Nucleus accumbens (tissue), 56 donors: Measurements from ENCODE around the gene TIMM21.

ENCODE experiments used
- DNase-seq, 56 donors: peaks; one replicate each; lab custom pipeline; 2025; lab: John Stamatoyannopoulos, UW

TIMM21 gene, protein sequence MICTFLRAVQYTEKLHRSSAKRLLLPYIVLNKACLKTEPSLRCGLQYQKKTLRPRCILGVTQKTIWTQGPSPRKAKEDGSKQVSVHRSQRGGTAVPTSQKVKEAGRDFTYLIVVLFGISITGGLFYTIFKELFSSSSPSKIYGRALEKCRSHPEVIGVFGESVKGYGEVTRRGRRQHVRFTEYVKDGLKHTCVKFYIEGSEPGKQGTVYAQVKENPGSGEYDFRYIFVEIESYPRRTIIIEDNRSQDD

DNA sequence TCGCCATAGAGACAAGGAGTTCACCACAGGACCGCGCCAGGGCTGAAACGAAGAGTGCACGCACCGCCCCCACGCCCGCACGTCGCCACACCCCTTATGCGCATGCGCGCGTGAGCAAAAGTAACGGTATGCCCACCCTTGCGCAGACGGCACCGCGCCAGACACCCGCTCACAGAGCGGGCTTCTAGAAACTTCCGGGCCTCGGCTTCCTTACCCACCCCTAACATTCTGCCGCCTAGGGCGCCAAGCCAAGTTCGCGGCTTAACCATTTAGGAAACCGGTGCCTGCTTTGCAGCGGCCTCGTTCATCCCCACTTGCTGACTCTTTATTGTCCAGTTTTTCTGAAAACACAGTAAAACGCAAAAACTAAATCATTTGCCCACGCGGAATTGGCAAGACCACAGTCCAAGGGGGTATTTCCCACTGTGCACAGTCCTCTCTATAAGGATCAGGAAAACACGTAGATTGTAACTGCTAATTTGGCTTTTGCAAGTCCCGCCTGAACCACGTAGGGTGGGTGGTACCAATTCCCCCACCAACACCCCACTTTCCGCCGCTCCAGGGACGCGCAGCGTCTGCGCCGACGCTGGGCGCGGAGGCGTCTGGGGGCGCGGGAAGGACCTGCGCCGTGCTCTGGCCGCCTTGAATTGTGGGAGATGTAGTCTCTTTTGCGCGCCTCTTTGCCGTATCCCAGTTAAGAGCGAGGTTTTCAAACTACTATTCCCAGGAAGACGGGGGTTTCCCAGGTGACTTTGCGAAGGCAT is at the start of gene TIMM21, which contains the start of gene FBXO15:
Gene TIMM21, plus strand, starts transcription at position 745 of the 764 bp plus-strand sequence. CDS start 286 bp downstream, outside the sequence.
Gene FBXO15, minus strand, starts transcription at position 56 of the 764 bp plus-strand sequence. Its CDS starts 49 bp downstream, at position 7.
- peak; percentile 72 to 98 (median 92) for DNase-seq

DNA sequence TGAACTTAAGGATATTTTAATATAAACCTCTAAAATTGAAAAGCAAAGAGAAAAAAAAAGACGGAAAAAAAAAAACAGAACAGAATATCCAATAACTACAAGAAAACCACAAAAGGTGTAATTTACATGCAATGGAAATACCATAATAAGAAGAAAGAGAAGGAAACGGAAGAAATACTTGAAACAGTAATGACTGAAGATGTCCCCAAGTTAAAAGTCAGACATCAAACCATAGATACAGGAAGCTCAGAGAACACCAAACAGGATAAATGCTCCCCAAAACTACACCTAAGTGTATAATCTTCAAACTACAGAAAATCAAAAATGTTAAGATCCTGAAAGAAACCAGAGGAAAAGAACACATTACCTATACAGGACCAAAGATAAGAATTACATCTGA is 39.9 kb upstream of the TIMM21 start:
- DNase-seq: no peak

DNA sequence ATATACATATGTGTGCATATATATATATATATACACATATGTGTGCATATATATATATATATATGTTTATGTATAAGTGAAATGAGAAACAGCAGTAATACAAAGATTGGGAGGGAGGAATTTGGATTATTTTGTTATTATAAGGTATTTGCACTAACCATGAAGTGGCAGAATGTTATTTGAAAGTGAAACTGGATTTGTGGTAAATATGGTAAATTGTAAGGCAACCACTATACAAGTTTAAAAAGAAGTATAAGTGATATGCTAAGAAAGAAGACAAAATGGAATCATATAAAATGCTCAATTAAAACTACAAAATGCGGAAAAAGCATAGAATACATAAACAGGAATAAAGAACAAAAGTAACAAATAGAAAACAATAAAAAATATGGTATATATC is 38.2 kb upstream of the TIMM21 start:
- no peak for DNase-seq

DNA sequence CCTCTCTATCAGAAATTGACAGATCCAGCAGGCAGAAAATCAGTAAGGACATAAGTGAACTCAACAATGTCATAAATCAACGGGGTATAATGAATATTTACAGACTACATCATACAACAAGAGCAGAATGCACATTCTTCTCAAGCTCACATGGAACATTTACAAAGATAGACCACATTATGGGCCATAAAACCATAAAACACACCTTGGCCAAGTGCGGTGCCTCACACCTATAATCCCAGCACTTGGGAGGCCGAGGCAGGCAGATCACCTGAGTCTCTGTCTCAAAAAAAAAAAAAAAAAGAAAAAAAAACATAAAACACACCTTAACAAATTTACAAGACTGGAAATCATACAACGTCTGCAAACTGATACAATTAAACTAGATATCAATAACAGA is 37.3 kb upstream of the TIMM21 start:
- no peak for DNase-seq

DNA sequence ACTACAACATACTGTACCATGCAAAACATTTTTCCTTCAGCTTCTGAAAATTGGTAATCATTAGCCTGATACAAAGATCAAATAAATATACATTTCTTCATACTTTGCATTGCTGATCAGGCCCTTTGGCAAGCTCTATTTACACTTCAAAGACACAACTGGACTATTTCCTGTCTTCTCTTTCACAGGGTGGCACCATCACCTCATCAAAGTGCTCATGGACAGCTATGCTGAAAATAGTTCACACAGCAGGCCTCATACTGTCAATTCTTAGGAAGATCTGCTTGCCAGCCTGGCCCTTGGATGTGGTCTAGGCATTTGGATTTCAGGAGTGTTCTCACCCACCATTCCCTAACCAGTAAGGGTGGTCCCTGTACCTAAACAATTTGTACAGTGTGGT is 34.6 kb upstream of the TIMM21 start:
- DNase-seq: no peak

DNA sequence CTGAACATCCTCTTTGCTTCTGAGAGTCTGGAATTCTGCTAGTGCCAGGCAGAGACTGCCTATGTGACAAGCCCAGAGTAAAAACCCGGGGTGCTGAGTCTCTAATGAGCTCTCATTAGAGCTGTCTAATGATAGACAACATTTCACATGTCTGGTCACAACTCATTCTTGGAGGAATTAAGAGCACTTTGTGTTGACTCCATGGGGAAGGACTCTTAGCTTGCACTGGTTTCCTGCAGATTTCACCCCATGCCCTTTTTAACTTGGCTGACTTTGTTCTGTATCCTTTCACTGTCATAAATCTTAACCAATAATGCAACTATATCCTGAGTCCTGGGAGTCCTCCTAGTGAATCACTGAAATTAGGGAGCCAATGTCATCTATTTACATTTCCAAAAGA is 34.2 kb upstream of the TIMM21 start:
- DNase-seq: no peak

DNA sequence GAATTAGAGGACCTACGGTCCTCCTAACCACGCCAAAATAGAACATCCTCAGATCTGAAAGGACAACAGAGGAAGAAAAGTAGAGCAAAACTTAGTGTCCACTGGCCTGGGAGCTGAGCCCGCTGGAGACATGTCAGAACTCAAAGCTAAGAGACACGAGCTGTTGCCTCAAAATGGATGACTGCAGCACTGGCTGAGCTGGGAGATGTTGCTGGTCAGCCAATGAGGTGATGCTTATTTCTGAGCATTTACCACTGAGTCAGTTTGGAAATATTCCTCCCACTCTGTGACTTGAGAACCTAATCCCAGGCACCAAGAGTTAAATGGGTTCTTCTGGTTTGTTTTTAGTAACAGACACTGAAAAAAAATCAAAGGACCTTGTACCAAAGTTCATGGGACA is 33.3 kb upstream of the TIMM21 start:
- DNase-seq: no peak

DNA sequence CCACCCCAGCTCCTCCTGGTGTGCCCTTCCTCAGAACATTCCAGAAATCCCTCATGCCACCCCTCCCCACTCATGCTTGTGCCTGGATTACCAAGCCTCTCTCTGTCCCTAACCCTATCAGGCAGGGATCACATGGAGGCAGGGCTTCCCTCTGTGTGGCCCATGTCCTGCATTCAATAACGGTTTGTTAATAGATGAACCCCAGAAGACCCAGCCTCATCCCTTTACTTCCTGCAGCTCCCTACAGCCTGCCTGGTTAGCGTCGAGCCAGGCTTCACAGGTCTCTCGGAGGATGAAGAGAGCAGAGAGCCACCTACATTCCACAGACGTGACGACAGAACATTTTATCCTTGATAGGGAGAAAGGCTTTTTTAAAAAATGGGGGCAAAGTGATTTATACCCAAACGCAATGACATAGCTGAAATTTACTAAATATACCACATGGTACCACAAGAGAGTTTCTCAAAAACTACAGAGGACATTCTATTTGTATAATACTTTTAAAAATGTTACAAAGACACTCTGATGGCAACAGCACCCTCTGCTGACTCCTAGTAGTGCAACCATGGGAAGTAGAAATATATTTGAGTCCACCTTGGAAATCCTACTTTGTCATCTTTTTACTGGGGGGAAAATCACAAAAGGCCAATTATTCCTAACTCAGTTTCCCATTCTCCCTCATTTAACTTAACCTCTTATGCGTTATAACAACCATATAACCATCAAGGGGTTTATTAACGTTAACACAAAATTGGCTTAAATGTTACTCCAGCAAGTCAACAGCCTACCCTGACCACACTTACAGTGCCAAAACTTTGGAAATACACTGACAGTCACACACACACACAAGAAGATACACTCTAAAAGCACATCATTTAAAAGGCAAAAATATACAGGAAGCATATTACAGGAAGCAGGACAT is 31.4 kb upstream of the TIMM21 start:
- peak in 6 of 56 donors; percentile 2 to 63 (median 19) for DNase-seq

DNA sequence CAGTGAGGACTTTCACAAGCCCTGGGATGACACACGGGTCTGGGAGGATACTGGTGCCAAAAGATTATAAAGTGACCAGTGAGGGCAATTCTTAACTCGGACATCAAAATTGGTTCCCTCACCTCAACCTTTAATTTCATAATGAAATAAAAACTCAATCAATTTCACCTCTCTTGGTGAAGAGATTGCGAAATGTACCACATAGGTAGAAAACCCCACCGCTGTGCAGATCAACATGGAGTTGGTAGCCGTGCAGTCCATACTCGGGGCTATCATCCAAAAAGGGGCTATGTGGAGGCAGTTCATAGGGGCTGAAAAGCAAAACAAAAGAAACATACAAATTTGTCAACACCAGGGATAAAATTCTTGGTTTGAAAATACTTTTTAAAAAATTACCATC is 25.1 kb upstream of the TIMM21 start:
- DNase-seq: no peak

DNA sequence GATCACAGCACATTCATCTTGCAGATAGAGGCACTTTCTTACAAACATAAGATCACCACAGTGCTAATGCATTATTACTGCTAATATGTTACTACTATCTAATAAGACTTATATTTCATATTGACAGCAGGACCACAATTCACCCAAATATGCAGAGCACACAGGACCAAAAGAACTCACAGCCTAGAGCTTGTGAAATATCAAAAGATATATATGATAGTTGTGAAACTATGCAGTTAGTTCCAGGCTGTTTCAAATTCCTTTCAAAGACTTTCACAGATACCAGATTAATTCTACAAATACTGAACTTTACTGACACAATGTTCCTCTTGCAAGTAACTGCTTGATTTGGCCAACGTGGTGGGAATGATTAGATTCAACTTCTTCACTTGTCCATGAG is 23.7 kb upstream of the TIMM21 start:
- no peak for DNase-seq

DNA sequence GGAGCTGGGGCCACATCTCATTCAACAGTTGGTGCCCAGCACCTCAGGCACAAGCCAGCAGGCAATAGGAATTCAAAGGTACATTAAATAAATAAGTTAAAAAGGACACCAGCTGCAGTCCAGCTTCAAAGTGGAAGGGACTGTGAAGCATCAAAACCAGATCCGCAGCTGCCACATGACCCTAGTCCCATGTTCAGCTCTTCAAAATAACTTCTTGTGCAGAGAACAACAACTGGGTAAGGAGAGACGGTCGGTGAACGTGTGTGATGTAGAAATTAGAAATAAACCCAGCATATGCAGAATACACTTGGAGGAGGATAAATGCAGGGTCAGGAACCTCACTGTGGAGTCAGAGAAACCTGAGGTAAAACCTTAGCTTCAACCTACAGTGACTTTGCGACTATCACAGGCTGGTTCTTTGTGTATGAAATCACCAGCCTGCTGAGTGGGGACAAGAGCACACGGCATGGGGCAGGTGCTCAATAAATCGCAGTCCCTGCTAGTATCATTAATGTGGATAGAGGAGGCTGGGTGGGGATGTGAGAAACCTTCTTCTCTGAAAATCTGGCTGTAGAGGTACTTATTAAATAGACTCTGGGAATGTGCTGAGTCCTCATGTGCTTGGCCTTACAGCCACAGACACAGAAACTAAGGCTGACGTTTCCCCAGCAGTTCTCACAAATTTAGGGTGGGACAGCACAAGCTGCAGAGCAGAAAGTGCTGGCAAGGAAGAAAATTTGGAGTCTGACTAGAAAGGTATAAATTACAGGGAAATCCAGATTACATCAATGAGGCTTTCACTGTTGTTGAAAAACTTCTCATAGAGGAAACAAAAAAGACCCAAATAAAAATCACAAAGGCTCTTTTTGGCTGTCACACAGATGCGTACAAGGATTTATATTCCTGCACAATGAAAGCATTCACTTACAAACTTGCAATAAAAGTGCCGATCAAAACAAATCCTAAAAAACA is 21.4 kb upstream of the TIMM21 start:
- DNase-seq: peak in 2 of 56 donors; percentile 27 to 43

DNA sequence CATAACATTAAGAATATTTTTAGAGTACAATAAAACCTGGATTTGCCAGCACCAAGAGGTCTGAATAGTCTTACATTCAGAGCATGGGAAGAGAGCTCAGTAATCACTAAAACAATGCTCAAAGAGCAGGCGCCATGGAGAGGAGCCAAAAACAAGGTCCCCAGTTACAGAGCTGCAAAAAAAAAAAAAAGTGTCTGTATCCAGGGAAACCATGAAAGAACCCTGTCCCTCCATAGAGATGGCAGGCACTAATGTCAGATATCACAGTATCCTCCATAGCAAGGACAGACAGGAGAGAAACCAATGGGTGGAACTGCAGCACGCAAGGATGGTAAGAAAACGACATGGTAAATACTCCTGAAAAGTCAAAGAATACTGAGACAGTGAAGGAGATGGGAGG is 20.2 kb upstream of the TIMM21 start:
- DNase-seq: peak in 29 of 56 donors; percentile 5 to 62 (median 33)

DNA sequence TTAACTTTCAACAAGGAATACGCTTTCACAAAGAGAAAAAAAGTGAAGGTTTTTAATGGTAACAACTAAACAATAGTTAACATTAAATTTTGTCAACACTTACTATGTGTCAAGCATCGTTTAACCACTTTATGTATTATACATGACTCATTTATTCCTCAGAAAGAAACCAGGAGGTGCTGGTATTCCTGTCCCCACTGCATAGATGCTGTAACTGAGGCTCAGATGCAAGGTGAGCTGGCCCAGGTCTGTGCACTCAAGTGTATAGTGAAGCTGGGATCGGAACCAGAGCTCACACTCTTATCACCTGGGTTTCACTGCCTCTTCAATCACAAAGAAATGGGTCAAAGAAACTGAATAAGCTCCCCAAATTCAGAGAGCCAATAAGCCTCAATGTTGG is 17.2 kb upstream of the TIMM21 start:
- no peak for DNase-seq

DNA sequence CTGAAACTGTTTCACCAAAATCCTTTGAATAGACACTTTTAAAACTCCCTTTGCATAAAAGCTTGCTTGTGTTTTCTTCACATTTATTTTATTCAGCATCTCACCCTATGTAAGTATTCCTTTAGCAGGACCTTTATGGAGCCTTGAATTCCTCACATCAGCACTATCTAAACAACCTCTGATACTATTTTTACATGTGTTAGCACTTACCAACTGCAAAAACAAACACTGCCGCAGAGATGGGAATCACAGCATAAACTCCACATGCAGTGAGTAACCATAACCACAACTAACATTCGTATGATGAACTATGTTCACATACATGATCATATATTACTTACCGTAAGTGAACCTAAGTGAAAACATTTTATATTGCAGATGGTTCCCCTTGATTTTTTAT is 16.1 kb upstream of the TIMM21 start:
- no peak for DNase-seq

DNA sequence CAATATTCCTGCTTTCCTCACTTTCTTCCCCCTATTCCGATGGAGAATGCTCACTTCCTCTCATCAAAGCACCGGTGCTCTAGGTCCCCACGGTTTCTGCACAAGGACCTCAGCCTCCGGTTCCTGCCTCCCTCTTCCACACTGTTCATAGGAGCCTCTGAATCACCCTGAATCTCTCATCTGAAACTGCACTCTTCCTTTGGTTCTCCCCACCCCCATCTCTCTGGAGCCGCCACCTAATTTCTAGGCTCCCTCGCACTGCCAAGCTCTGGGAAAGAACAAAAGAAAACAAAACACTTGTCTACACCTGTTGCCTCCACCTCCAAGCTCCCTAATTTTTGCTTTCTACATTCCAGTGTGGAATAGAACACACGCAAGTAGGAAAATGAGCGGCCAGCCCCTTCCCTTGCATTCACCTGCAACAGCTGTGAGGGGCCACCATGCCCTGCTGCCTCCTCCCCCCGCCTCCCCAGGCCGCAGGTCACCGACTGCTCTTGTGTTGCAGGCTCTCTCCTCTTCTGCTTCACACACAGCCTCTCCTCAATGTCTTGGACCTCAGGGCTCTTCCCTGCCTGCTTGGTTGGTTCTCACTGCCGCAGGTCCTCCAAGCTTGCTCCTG is 10.3 kb upstream of the TIMM21 start:
- DNase-seq: no peak

DNA sequence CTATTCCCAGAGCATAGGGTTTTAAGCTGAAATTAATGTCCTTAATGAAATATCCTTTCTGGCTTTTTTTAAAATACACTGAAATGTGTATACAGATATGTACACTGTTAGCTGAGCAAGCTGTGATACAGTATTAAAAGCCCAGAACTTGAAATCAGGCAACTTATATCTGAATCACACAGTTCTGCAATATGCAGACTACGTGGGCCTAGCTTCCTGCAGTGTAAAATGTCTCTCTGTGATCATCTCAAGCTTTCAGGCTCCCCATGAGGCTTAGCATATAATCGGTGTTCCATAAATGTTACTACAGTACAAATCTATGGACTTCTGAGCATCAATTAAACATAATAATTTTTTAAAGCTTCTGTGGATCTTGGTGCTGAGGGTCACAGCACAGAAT is 8.9 kb upstream of the TIMM21 start:
- peak in 2 of 56 donors; percentile 20 to 36 for DNase-seq

DNA sequence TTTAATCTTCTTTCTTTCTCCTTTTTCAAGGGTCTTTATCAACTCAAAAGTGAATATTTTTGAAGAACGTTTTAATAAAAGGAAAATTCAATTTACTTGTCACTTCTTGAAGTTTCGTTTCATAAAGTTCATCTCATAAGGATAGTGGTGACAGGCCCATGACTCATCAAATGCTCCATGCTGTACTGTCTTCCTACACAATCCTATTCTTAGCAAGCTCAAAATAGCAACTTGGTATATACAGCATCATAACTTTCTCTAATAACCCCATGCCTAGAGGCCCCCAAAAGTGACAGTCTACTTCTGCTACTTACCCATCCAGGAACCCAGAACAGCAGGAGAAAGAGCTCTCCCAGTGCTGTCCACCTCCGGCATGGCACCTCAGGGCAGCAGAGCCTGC is 8.4 kb upstream of the TIMM21 start:
- DNase-seq: peak in 13 of 56 donors; percentile 10 to 65 (median 33)

DNA sequence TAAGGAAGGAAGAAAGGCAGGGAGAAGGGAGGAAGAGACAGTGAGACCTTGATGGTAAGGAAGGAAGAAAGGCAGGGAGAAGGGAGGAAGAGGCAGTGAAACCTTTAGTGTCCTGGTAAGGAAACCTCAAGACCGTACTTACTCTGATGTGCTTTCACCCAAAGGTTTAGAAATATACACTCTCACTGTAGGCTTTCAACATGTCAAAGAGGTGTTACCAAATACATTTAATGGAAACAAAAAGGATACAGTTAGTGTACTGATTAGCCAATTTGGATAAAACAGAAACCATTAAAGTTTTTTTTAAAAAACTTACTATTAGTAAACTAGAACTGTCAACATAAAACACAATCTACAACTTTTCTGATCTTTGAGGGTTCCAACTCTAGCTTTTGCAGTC is 7.7 kb upstream of the TIMM21 start:
- DNase-seq: no peak

DNA sequence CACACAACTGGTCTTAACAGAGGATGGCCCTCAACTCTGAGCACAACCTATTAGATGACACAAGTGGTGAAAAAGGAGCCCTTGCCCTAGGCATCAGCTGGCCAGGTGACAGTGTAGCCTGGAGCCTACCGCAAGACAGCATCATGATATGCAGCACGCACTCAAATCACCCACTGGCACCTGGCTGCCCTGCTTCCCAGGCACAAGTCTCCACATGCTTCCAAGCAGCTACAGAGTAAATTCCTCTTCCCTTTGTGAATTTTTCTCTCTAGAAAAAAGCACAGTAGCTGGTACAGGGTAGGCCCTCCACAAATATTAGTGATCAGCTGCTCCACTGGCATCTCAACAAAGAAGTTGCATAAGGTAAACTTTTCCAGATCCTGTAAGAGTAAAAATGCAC is 6.7 kb upstream of the TIMM21 start:
- DNase-seq: no peak
